ENCODE data around the gene ZNF143.
"Not testable (repeated sequence)": the region's sequence is repeated elsewhere in the genome, so short reads cannot be mapped to it uniquely, and the experiment has no call there.

Gene ZNF143

GRCh38 chr11:9530020-9530621, 69.3 kb downstream of the ZNF143 start:
- DNase-seq (ENCODE audit: insufficient read length, low spot score) = no peak
- TF ChIP-seq CTCF (IDR thresholded peaks at IDR 0.05; ENCODE audit: insufficient read depth, missing control alignments) = no peak
- FAIRE-seq = no peak

- TF ChIP-seq CTCF (IDR thresholded peaks at IDR 0.05; ENCODE audit: insufficient read depth, missing control alignments) = no peak
- DNase-seq (ENCODE audit: insufficient read length, low spot score) = no peak
- FAIRE-seq = no peak
Measured at GRCh38 chr11:9530901-9531625, 70.3 kb downstream of the ZNF143 start.

DNA sequence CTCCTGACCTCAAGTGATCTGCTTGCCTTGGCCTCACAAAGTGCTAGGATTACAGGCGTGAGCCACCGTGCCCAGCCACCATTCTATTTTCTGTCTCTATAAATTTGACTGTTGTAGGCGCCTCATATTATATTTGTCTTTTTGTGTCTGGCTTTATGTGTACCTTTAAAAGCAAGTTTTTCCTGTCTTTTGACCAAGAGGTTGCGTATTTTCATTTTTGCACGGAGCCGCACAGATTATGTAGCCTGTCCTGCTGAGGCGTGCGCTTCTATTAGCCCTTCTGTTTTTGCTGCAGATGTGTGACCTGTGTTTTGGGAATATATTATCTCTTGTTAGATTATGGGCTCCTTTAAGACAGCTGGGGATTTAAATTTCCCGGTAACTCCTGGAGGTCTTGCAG, 72.2 kb downstream of the ZNF143 start:
- no peak for FAIRE-seq
- no peak for TF ChIP-seq CTCF (IDR thresholded peaks at IDR 0.05; ENCODE audit: insufficient read depth, missing control alignments)

GRCh38 chr11:9533736-9534473, 73.1 kb downstream of the ZNF143 start:
- DNase-seq (ENCODE audit: insufficient read length, low spot score) = no peak
- TF ChIP-seq CTCF (IDR thresholded peaks at IDR 0.05; ENCODE audit: insufficient read depth, missing control alignments) = no peak
- FAIRE-seq = no peak

More for the DNA sequence above, 72.2 kb downstream of the ZNF143 start:
- DNase-seq (ENCODE audit: insufficient read length, low spot score) = no peak

DNA sequence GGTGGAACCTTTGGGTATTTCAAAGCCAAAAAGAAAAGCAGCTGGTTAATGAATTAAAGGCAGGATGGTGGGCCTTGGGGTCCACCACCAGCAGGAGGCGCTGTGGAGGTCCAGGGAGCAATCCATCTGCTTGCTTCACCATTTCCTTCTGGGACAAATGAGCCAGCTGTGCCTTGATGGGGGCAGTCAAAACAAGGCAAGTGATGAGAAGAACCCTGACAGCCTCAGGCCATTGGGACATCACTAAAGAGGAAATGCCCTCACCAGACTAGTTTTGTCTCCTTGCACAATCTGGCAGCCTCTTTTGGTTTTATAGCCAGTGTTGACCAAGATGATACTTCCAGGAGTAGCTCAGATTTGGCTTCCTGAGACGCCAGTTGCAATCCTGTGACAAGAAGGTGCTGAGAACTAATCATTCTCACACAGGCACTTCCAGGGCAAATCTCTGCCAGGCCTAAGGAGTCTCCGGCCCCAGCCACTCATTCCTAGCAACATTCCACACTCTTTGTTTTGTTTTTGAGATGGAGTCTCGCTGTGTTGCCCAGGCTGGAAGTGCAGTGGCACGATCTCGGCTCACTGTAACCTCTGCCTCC, 74.5 kb downstream of the ZNF143 start:
- DNase-seq (ENCODE audit: insufficient read length, low spot score) = no peak
- no peak for FAIRE-seq
- peak; percentile 63 for TF ChIP-seq CTCF (IDR thresholded peaks at IDR 0.05; ENCODE audit: insufficient read depth, missing control alignments)

- FAIRE-seq (no peak), DNase-seq (ENCODE audit: insufficient read length, low spot score) (no peak)
- TF ChIP-seq CTCF (IDR thresholded peaks at IDR 0.05; ENCODE audit: insufficient read depth, missing control alignments) = no peak
Measured at GRCh38 chr11:9538548-9538947, 77.7 kb downstream of the ZNF143 start.

DNA sequence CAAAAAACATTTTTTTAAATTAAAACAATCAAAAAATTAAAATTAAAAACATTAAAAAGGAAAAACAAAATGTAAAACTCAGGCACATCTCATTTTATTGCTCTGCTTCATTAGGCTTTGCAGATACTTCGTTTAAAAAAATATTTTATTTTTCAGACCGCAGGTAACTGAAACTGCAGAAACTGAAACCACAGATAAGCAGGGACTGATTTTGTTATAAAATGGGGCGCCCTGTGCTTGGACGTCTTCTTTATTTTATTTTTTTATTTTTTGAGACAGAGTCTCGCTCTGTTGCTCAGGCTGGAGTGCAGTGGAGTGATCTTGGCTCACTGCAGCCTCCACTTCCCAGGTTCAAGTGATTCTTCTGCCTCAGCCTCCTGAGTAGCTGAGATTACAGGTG, 88.4 kb downstream of the ZNF143 start:
- not testable (repeated sequence) for FAIRE-seq

More for the DNA sequence above, 88.4 kb downstream of the ZNF143 start:
- not testable (repeated sequence) for DNase-seq (ENCODE audit: insufficient read length, low spot score)

All from D721Med (cell line).